Fibroblast of skin of right quadriceps (primary cell): ENCODE measurements around the gene IFT27.

Experiments used
- DNase-seq: peaks from one replicate; pipeline ENCODE4 v3.0.0-alpha.2; 2013

Gene IFT27

GRCh38 chr22:36775964-36776669, at the start of gene IFT27:
IFT27 (minus strand) TSS chr22:36776119; CDS start chr22:36775707, 412 bp downstream.
- DNase-seq = peak; percentile 100

GRCh38 chr22:36824655-36825054, 48.7 kb upstream of the IFT27 start:
- no peak for DNase-seq

GRCh38 chr22:36823186-36823839, 47.4 kb upstream of the IFT27 start:
- peak; percentile 26 for DNase-seq

GRCh38 chr22:36822581-36822980, 46.7 kb upstream of the IFT27 start:
- no peak for DNase-seq

- no peak for DNase-seq
These were observed 43.2 kb upstream of the IFT27 start for GRCh38 chr22:36819112-36819511.

- DNase-seq = no peak
These were observed 42.2 kb upstream of the IFT27 start for GRCh38 chr22:36818010-36818642.

- no peak for DNase-seq
These were observed 41.6 kb upstream of the IFT27 start for GRCh38 chr22:36817525-36817848.

GRCh38 chr22:36816636-36817524, 41.0 kb upstream of the IFT27 start, which contains the start of gene PVALB:
PVALB (minus strand) TSS chr22:36817035; CDS start chr22:36817005, 30 bp downstream.
- DNase-seq = no peak

GRCh38 chr22:36816339-36816635, 40.4 kb upstream of the IFT27 start:
- no peak for DNase-seq

GRCh38 chr22:36815558-36816338, 39.8 kb upstream of the IFT27 start:
- no peak for DNase-seq

GRCh38 chr22:36814801-36815200, 38.9 kb upstream of the IFT27 start:
- no peak for DNase-seq

GRCh38 chr22:36811094-36811800, 35.3 kb upstream of the IFT27 start:
- DNase-seq = no peak

GRCh38 chr22:36809351-36809750, 33.4 kb upstream of the IFT27 start:
- DNase-seq = no peak

GRCh38 chr22:36808721-36809344, 32.9 kb upstream of the IFT27 start:
- DNase-seq = no peak

- DNase-seq = no peak
These were observed 31.7 kb upstream of the IFT27 start for GRCh38 chr22:36807627-36808026.

GRCh38 chr22:36806835-36807234, 30.9 kb upstream of the IFT27 start:
- DNase-seq = no peak

GRCh38 chr22:36803358-36803757, 27.4 kb upstream of the IFT27 start:
- no peak for DNase-seq

GRCh38 chr22:36798674-36799066, 22.8 kb upstream of the IFT27 start:
- DNase-seq = no peak

GRCh38 chr22:36797911-36798673, 22.2 kb upstream of the IFT27 start:
- no peak for DNase-seq

- no peak for DNase-seq
These were observed 21.5 kb upstream of the IFT27 start for GRCh38 chr22:36797374-36797773.
